Large intestine (tissue), 3 donors: Measurements from ENCODE around the gene PON1. TPM values are rescaled to one million over a fixed set of nuclear protein-coding genes. Genes with fewer than 3 reads are reported as not detected.

Experiments
- DNase-seq, 2 donors: peaks; one replicate each; pipeline versions ENCODE4 v3.0.0 to v3.0.0-alpha.2; 2013
- H3K27ac ChIP-seq: one replicate; pipeline ENCODE4 v1.5.1; 2013; ENCODE audit warnings: low read length
- H3K27me3 ChIP-seq: 2 replicates; pipeline ENCODE4 v1.6.1; 2013; ENCODE audit warnings: low read length; ENCODE audit not compliant: control insufficient read depth, insufficient read depth
- H3K36me3 ChIP-seq: 2 replicates; pipeline ENCODE4 v1.6.1; 2013; ENCODE audit warnings: low read length; ENCODE audit not compliant: control insufficient read depth, insufficient read depth
- H3K4me1 ChIP-seq: one replicate; pipeline ENCODE4 v1.6.1; 2013; ENCODE audit warnings: low read length; ENCODE audit not compliant: control insufficient read depth, insufficient read depth
- H3K4me3 ChIP-seq: one replicate; pipeline ENCODE4 v1.5.1; 2013; ENCODE audit warnings: low read length
- H3K9me3 ChIP-seq: one replicate; pipeline ENCODE4 v1.6.1; 2013; ENCODE audit warnings: mild to moderate bottlenecking, low read depth, low read length, moderate library complexity; ENCODE audit not compliant: control insufficient read depth
- WGBS: methylation state at CpG from one replicate; pipeline ENCODE4 v1.1.5; 2013; ENCODE audit warnings: low lambda C conversion rate; ENCODE audit not compliant: insufficient coverage; 5-methylcytosine and 5-hydroxymethylcytosine counted together
- polyA plus RNA-seq: library from polyadenylated mRNA; unstranded; fragments of 120-200 nt; gene quantifications from one replicate; pipeline ENCODE4 v1.2.1, GENCODE V29; 2013

PON1 gene
- polyA plus RNA-seq, 1 donor: 2.3 TPM

DNA sequence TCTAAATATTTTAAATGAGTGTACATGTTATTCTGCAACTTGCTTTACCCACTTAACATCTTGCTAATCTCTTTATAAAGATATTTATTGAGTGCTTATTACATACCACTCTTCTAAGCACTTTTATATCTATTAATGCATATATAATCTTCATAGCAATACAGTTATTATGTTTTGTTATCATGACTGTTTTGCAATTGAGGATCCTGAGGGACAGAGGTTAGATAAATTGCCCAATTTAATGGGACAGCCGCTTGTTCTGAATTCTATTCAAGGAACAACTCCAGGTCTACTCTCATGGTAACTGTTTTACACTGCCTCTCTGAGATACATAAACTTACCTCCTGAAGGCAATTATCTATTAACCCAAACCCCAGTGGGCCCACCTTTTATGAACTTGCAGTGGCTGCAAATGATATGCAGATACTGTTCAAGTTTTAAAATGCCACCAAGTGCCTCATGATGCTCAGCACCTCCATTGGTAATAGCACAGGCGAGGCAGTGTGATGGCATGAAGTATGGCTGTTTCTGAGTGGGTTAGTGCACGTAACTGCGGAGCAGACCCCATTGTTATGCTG lies 60.5 kb downstream of the PON1 start:
- DNase-seq: no peak
- no peak overlapping the region for H3K4me3 ChIP-seq
- no peaks in the 10 kb centered on the region for H3K27me3 ChIP-seq
- H3K36me3 ChIP-seq: no peaks in the 10 kb centered on the region
- no CpG with 5 or more reads among the region's 4 CpGs for WGBS
- H3K4me1 ChIP-seq: no peaks in the 10 kb centered on the region
- H3K9me3 ChIP-seq: no peaks in the 10 kb centered on the region
- no peak overlapping the region for H3K27ac ChIP-seq

DNA sequence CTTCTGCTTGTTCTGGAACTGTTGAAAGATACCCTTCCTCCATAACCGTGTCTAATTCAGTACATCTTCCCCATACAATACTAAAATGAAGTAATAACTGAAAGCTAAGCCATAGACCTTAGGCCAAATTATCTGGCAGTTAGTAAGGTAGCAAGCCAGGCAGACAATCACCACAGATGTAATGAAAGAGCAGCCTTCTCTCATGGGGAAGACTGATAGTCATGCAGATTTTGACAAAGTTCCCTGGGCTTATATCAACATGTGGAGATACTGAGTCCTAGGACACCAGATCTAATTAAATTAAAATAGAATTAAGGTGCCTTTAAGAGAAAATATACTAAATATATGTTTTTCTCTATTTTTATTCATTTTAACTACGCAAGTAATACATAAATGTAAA lies 61.5 kb downstream of the PON1 start:
- H3K27ac ChIP-seq: no peak overlapping the region
- DNase-seq: no peak
- H3K36me3 ChIP-seq: no peaks in the 10 kb centered on the region
- H3K9me3 ChIP-seq: no peaks in the 10 kb centered on the region
- H3K4me3 ChIP-seq: no peak overlapping the region
- no peaks in the 10 kb centered on the region for H3K27me3 ChIP-seq
- 100% methylated on average over 1 of the region's 2 CpGs for WGBS
- no peaks in the 10 kb centered on the region for H3K4me1 ChIP-seq

GRCh38 chr7:95261895-95262415 lies 62.4 kb downstream of the PON1 start:
- H3K36me3 ChIP-seq: peaks cover 2% of the 10 kb centered on the region

DNA sequence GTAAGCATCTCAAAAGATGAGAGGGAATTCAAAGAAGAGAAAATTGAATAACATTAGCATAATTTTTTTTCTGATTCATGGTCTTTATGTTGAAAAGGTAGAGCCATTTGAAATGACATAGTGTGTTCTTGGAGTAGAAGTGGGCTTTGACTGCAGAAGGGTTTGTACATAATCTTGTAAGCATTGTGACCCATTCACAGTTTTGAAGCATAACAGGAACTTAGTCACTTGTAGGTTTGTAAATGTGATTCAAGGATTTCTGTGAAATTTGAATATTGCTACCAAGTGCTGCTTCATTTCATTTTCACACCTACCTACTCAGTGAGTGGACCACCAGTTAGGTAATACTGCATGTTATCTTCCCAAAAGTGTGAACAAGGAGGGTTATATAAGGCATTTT lies 68.6 kb downstream of the PON1 start:
- H3K27ac ChIP-seq: no peak overlapping the region
- no peak for DNase-seq
- no peak overlapping the region for H3K4me3 ChIP-seq
- H3K27me3 ChIP-seq: no peaks in the 10 kb centered on the region
- H3K9me3 ChIP-seq: no peaks in the 10 kb centered on the region
- peaks cover 3% of the 10 kb centered on the region for H3K36me3 ChIP-seq
- H3K4me1 ChIP-seq: no peaks in the 10 kb centered on the region

More at GRCh38 chr7:95261895-95262415, 62.4 kb downstream of the PON1 start:
- DNase-seq: no peak
- Histone ChIP-seq H3K27ac (no peak overlapping the region), H3K27me3 (no peaks in the 10 kb centered on the region), H3K9me3 (no peaks in the 10 kb centered on the region), H3K4me3 (no peak overlapping the region), H3K4me1 (no peaks in the 10 kb centered on the region)

DNA sequence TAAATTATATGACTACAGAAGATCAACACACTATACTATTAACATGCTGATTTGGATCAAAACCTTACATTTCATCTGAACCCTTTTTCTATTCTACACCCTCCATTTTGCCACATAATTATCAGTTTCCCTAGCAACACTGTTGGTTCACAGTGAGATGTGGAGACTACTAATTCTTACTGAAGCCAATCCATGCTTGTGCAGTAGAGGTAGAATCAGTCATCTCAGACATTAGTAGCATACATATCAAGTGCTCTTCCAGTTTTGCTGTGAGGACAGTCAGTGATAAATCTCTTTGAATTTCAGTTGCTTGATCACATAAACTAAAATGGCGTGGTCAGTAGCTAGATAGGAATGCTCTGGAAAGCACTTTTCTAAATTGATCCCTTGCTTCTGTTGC lies 70.3 kb downstream of the PON1 start:
- no peaks in the 10 kb centered on the region for H3K9me3 ChIP-seq
- H3K27me3 ChIP-seq: no peaks in the 10 kb centered on the region
- no peak overlapping the region for H3K4me3 ChIP-seq
- WGBS: no CpG with 5 or more reads among the region's 1 CpG
- peaks cover 3% of the 10 kb centered on the region for H3K36me3 ChIP-seq
- DNase-seq: no peak
- H3K27ac ChIP-seq: no peak overlapping the region
- no peaks in the 10 kb centered on the region for H3K4me1 ChIP-seq

- H3K27ac ChIP-seq: no peak overlapping the region
- no peak for DNase-seq
- no peaks in the 10 kb centered on the region for H3K9me3 ChIP-seq
- H3K4me1 ChIP-seq: no peaks in the 10 kb centered on the region
- H3K4me3 ChIP-seq: no peak overlapping the region
- peaks cover under 1% of the 10 kb centered on the region for H3K36me3 ChIP-seq
- H3K27me3 ChIP-seq: no peaks in the 10 kb centered on the region
- WGBS: no CpG with 5 or more reads among the region's 1 CpG
These were observed 72.4 kb downstream of the PON1 start for GRCh38 chr7:95251966-95252365.

- Histone ChIP-seq H3K27me3 (no peaks in the 10 kb centered on the region), H3K9me3 (no peaks in the 10 kb centered on the region), H3K4me3 (no peak overlapping the region), H3K36me3 (no peaks in the 10 kb centered on the region), H3K27ac (no peak overlapping the region), H3K4me1 (no peaks in the 10 kb centered on the region)
- no peak for DNase-seq
- 80% methylated on average over 2 of the region's 6 CpGs for WGBS
These were observed 73.8 kb downstream of the PON1 start for GRCh38 chr7:95250571-95250970.

Other genes starting within 250 kb of the PON1 start
- gene PON3, start 71.8 kb upstream of the PON1 start, polyA plus RNA-seq: 10.6 TPM
- 363 TPM for gene PON2, start 110.5 kb upstream of the PON1 start, polyA plus RNA-seq
- gene ASB4, start 161.4 kb upstream of the PON1 start, polyA plus RNA-seq: 0.33 TPM